Activated CD8-positive, alpha-beta T cell treated with anti-CD3 and anti-CD28 coated beads for 36 hours (primary cell): ENCODE measurements around the gene TMEM223. TPM values are rescaled to one million over a fixed set of nuclear protein-coding genes. Genes with fewer than 3 reads are reported as not detected.
"Not testable (repeated sequence)": the region's sequence is repeated elsewhere in the genome, so short reads cannot be mapped to it uniquely, and the experiment has no call there.

Experiments
- ATAC-seq: fragments of 200-7000 bp; cut with Tn5 transposase; one replicate; pipeline ENCODE4 v1.10.0; 2021; ENCODE audit warnings: mild to moderate bottlenecking, moderate library complexity
- CTCF ChIA-PET: fragments of 350-600 bp; sonication (Branson Sonifier 250); formaldehyde crosslinking; loops from one replicate; lab custom pipeline; 2021; ENCODE audit warnings: antibody characterized with exemption; lab: Charles Lee
- POLR2A ChIA-PET: fragments of 350-600 bp; sonication (Branson Sonifier 250); formaldehyde crosslinking; loops from one replicate; lab custom pipeline; 2021; ENCODE audit warnings: antibody characterized with exemption; lab: Charles Lee
- DNase-seq: peaks from one replicate; pipeline ENCODE4 v3.0.0-alpha.2; 2020
- H3K27ac Mint-ChIP-seq: one replicate; pipeline ENCODE4 v1.8.0; 2021; ENCODE audit warnings: mild to moderate bottlenecking, mixed read lengths
- H3K27me3 Mint-ChIP-seq: one replicate; pipeline ENCODE4 v1.8.0; 2021; ENCODE audit warnings: mixed read lengths
- H3K36me3 Mint-ChIP-seq: one replicate; pipeline ENCODE4 v1.8.0; 2021; ENCODE audit warnings: low read depth, mixed read lengths
- H3K4me1 Mint-ChIP-seq: one replicate; pipeline ENCODE4 v1.8.0; 2021; ENCODE audit warnings: low read depth, mixed read lengths
- H3K4me3 Mint-ChIP-seq: one replicate; pipeline ENCODE4 v1.8.0; 2021; ENCODE audit warnings: mild to moderate bottlenecking, moderate library complexity, mixed read lengths
- H3K9me3 Mint-ChIP-seq: one replicate; pipeline ENCODE4 v1.8.0; 2021; ENCODE audit warnings: mixed read lengths
- CTCF ChIP-seq: fragments of 200-600 bp; IDR thresholded peaks from one replicate; pipeline ENCODE4 v1.8.0; 2022; ENCODE audit warnings: antibody characterized with exemption, mild to moderate bottlenecking
- intact Hi-C: fragments of 100-400 bp; cut with micrococcal nuclease; formaldehyde crosslinking; loops from one replicate; pipeline ENCODE4 v1.10.0; 2022
- total RNA-seq, 2 experiments: library from RNA; stranded (reverse); gene quantifications; one replicate each; pipeline ENCODE4 v1.2.3, GENCODE V29; 2021

Gene TMEM223
- total RNA-seq, 2 experiments from 2014 or later = 12.3 to 12.7 TPM

DNA sequence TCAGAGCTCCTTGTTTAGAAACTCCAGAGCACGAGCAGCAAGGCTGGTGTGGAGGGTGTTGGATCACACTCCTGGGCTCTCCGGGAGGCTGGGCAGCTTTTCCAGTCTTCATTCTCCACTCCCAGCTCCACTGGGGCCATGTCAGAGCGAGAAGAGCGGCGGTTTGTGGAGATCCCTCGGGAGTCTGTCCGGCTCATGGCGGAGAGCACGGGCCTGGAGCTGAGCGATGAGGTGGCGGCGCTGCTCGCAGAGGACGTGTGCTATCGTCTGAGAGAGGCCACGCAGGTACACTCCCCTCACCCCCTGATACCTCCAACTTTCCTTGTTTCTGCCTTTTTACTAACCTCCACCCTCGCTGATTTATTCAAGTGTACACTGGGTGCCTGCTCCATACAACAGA is 16.2 kb downstream of the TMEM223 start:
- Mint-ChIP-seq H3K36me3 (peaks cover 12% of the 10 kb centered on the region), H3K9me3 (no peaks in the 10 kb centered on the region), H3K4me3 (no peak overlapping the region), H3K4me1 (peaks cover 18% of the 10 kb centered on the region), H3K27ac (peak overlapping the region; percentile 41), H3K27me3 (no peaks in the 10 kb centered on the region)
- intact Hi-C loops = no loop called here
- TF ChIP-seq CTCF = no peak
- no peak for DNase-seq
- no peak for ATAC-seq
- POLR2A ChIA-PET = interaction anchor here (0.7 to 4.7 kb wide), 6 partner anchors 11 to 111 kb away, joined by 3 to 30 read pairs (median 14); partner anchors contain the start of genes C11orf98, CSKMT, TMEM179B and WDR74
- CTCF ChIA-PET = interaction anchor here (1.4 to 7.4 kb wide), 2 partner anchors 11 to 82 kb away, joined by 3 to 74 read pairs; partner anchors contain the start of gene TMEM179B

GRCh38 chr11:62774407-62774806 is 17.4 kb downstream of the TMEM223 start:
- peaks cover 12% of the 10 kb centered on the region for H3K36me3 Mint-ChIP-seq
- POLR2A ChIA-PET = interaction anchor here (0.9 to 4.7 kb wide), 7 partner anchors 12 to 87 kb away, joined by 3 to 30 read pairs (median 7); partner anchors contain the start of genes NXF1, TMEM179B and WDR74
- TF ChIP-seq CTCF = no peak
- CTCF ChIA-PET = interaction anchor here (0.7 to 7.4 kb wide), 2 partner anchors 12 to 16 kb away, joined by 3 to 74 read pairs; partner anchors contain the start of gene TMEM179B
- ATAC-seq = no peak
- no peak for DNase-seq
- peaks cover 31% of the 10 kb centered on the region for H3K4me1 Mint-ChIP-seq
- H3K27ac Mint-ChIP-seq = peak overlapping the region; percentile 25
- intact Hi-C loops = no loop called here
- no peak overlapping the region for H3K4me3 Mint-ChIP-seq
- no peaks in the 10 kb centered on the region for H3K9me3 Mint-ChIP-seq
- no peaks in the 10 kb centered on the region for H3K27me3 Mint-ChIP-seq

GRCh38 chr11:62771144-62772021 is 20.4 kb downstream of the TMEM223 start, which contains the start of gene TAF6L:
TAF6L (plus strand) TSS chr11:62771396; CDS start chr11:62775784, 4,388 bp downstream.
- H3K27me3 Mint-ChIP-seq = no peaks in the 10 kb centered on the region

GRCh38 chr11:62770778-62771143 is 21.0 kb downstream of the TMEM223 start:
- peaks cover 25% of the 10 kb centered on the region for H3K4me1 Mint-ChIP-seq
- peak overlapping the region; percentile 93 for H3K27ac Mint-ChIP-seq
- peaks cover 11% of the 10 kb centered on the region for H3K36me3 Mint-ChIP-seq
- no peaks in the 10 kb centered on the region for H3K27me3 Mint-ChIP-seq
- no peak for TF ChIP-seq CTCF
- H3K9me3 Mint-ChIP-seq = no peaks in the 10 kb centered on the region
- CTCF ChIA-PET = interaction anchor here (1.0 to 7.4 kb wide), 8 partner anchors 9 to 110 kb away, joined by 3 to 74 read pairs (median 5); partner anchors contain the start of genes HNRNPUL2, POLR2G, SLC3A2 and TMEM179B
- intact Hi-C loops = no loop called here
- DNase-seq (peak; percentile 35), ATAC-seq (no peak)
- H3K4me3 Mint-ChIP-seq = peak overlapping the region; percentile 81
- POLR2A ChIA-PET = interaction anchor here (0.5 to 5.2 kb wide), 19 partner anchors 9 to 179 kb away, joined by 3 to 38 read pairs (median 5); partner anchors contain the start of genes C11orf98, CSKMT, INTS5 and LBHD1

More at GRCh38 chr11:62771144-62772021, 20.4 kb downstream of the TMEM223 start, which contains the start of gene TAF6L:
- DNase-seq = peak; percentile 97
- intact Hi-C loops = no loop called here
- POLR2A ChIA-PET = interaction anchor here (0.5 to 5.2 kb wide), 23 partner anchors 10 to 180 kb away, joined by 3 to 38 read pairs (median 4); partner anchors contain the start of genes C11orf98, CSKMT, INTS5 and LBHD1
- peaks cover 21% of the 10 kb centered on the region for H3K4me1 Mint-ChIP-seq
- no peak for TF ChIP-seq CTCF
- peak; percentile 88 for ATAC-seq
- CTCF ChIA-PET = interaction anchor here (1.0 to 7.4 kb wide), 8 partner anchors 10 to 110 kb away, joined by 3 to 74 read pairs (median 5); partner anchors contain the start of genes HNRNPUL2, POLR2G, SLC3A2 and TMEM179B
- peaks cover 6% of the 10 kb centered on the region for H3K36me3 Mint-ChIP-seq
- H3K4me3 Mint-ChIP-seq = peak within 1 kb of the TSS; percentile 81
- H3K27ac Mint-ChIP-seq = peak within 1 kb of the TSS; percentile 93
- no peaks in the 10 kb centered on the region for H3K9me3 Mint-ChIP-seq

DNA sequence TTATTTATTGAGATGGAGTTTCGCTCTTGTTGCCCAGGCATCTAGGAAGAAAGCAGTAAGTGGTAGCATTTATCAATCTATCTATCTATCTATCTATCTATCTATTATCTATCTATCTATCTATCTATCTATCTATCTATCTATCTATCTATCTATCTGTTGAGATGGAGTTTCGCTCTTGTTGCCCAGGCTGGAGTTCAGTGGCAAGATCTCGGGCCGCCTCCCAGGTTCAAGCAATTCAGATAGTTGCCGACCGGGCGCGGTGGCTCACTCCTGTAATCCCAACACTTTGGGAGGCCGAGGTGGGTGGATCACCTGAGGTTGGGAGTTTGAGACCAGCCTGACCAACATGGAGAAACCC is 31.0 kb downstream of the TMEM223 start:
- ATAC-seq = not testable (repeated sequence)

More for the DNA sequence above, 31.0 kb downstream of the TMEM223 start:
- ChIA-PET CTCF (interaction anchor here (0.6 to 2.7 kb wide), 5 partner anchors 10 to 105 kb away, joined by 3 to 31 read pairs (median 4); partner anchors contain the start of genes TAF6L and TMEM179B), POLR2A (interaction anchor here (0.6 to 2.6 kb wide), 8 partner anchors 10 to 101 kb away, joined by 3 to 25 read pairs (median 6); partner anchors contain the start of genes TAF6L, TMEM179B and WDR74)
- H3K9me3 Mint-ChIP-seq, H3K27me3 Mint-ChIP-seq, DNase-seq: not testable (repeated sequence)
- intact Hi-C loops = loop anchor here (5.0 kb wide), 1 partner anchor 34 kb away; the partner anchor contains the start of genes HNRNPUL2 and TTC9C
- peaks cover 16% of the 10 kb centered on the region for H3K36me3 Mint-ChIP-seq
- H3K4me1 Mint-ChIP-seq = peaks cover 11% of the 10 kb centered on the region
- peak overlapping the region; percentile 66 for H3K27ac Mint-ChIP-seq
- H3K4me3 Mint-ChIP-seq = peak overlapping the region; percentile 89
